Activated naive CD4-positive, alpha-beta T cell treated with Interleukin-2 at 50 U/mL for 16 hours (primary cell): Measurements from ENCODE around the gene ZDHHC11.

Source experiments
- DNase-seq: peaks from one replicate; pipeline ENCODE4 v3.0.0-alpha.2; 2020

The ZDHHC11 gene

DNA sequence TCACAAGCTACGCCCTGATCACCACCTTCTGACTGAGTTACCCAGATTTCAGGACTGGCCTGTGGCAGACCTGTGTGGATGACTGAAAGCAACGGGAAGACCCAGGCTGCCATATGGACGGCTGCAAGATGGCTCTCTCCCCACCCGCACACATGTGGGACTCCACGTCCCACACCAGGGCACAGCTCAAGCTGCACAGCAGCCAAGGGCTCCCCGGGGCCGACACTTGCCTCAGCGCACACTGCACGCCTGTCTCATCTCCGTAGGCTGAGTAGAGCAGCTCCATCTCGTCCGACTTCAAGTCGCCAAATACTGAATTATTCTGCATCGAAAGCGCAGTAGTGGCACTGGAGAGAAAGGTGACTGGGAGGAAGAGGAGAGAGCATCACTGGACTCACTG lies 27.3 kb upstream of the ZDHHC11 start:
- no peak for DNase-seq

GRCh38 chr5:876398-877365 lies 25.9 kb upstream of the ZDHHC11 start:
- DNase-seq, result no peak

DNA sequence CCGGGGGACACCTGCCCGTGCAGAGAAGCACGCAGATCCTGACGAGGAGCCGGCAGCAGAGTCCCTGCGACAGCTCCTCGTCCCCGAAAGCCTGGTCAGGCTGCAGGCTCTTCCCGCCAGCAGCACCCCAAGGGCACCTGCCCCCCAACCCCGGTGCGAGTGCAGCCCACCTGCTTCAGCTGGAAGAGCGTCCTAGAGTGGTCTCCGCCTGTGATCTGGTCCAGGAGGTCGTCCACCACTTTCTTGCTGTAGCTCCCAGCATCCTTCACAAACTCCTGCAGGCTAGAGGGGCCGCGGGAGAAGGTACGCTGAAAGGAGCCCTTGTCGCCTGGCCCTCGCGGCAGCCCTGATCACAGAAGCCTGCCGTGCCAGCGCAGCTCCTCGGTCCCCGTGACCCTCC lies 25.1 kb upstream of the ZDHHC11 start:
- DNase-seq, result no peak

DNA sequence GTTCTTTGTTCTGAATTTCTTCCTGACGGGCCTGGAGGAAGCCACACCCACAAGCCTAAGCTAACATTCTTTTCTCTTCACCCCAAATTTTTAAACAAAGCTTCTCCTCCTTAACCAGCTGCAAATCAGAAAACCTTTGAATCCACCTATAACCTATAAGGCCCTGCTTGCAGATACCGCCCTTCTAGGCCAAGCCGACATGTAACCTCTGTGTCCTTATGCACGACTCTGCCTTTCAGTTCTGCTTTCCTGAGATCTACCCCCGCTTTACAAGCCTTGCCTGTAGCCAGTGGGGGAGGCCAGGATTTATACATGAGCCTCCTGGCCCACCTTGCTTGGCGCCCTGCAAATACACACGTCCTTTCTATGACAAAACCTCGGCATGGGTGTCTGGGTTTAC lies 22.5 kb upstream of the ZDHHC11 start:
- no peak for DNase-seq

GRCh38 chr5:872301-872700 lies 21.5 kb upstream of the ZDHHC11 start:
- no peak for DNase-seq

DNA sequence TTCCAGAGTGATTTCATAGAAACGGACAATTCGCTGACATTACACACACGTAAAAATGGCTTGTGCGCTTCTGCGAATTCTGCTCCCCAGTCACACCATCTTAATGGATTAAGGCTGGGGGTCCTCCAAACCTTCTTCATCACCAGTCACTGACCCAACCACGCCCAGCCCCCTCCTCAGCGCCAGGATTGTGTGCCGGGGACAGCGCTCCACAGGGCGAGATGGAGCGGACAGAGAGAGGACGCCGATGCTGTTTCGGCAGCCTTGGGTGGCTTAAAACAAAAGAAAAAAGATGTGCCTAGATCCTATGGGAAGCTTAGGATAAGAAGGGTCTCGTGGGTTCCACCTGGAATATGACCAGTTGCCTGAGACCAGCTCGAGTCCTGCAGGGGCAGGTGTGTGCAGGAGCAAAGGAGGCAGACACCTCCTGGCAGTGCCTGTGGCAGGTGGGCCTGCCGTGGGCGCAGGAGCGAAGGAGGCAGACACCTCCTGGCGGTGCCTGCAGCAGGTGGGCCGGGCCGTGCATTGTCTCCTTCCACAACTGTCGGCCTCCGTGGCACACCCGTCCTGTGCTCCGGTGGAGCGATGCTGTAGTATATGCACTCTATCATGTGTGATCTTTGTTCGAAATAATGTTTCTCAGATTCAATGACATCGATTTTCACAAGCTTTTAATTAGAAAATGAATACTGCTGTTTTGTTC lies 21.0 kb upstream of the ZDHHC11 start:
- no peak for DNase-seq

GRCh38 chr5:870956-871355 lies 20.2 kb upstream of the ZDHHC11 start:
- DNase-seq, result no peak

DNA sequence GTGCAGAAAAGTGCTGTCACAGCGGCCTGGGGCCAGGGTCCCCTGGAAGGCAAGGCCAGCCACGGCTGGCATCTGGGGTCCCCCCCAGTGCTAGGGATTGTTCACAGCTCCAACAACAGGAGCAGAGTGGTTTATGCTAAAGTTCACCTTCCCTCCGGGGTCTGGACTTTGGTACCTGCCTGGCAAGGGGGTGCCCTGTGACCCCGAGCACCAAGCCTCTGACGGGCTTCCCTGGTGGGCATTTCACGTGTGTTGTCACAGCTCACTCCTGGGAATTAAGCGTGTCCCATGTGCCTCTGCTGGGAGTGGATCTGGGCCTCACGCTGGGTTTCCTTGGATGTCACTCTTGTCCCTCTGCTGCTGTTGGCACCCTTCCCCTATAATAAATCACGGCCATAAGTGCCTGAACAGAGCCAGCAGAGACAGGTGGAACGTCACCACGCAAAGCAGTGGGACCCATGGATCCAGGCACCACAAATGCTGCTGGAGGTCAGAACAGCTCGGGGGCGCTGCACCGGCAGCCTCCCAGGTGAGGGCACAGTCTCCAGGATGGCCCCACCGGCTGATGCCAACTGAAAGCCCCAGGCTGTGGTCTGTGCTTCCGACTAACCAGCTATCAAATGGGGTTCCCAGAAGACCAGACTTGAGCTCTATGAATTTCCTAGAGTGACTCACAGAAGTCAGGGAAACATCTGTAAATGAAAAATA lies 17.8 kb upstream of the ZDHHC11 start:
- DNase-seq, result no peak

DNA sequence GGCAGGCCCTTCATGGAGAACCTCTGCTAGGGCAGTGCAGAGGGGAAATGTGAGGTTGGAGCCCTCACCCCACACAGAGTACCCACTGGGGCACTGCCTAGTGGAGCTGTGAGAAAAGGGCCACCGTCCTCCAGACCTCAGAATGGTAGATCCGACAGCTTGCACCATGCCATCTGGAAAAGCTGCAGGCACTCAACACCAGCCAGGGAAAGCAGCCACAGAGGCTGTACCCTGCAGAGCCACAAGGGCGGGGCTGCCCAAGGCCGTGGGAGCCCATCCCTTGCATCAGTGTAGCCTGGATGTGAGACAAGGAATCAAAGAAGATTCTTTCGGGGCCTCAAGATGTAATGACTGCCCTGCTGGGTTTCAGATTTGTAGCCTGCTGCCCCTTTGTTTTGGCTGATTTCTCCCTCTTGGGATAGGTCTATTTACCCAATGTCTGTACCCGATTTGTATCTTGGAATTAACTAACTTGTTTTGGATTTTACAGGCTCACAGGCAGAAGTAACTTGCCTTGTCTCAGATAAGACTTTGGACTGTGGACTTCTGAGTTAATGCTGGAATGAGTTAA lies 16.6 kb upstream of the ZDHHC11 start:
- no peak for DNase-seq

- DNase-seq, result no peak
Measured at GRCh38 chr5:865771-866170, 15.0 kb upstream of the ZDHHC11 start.

GRCh38 chr5:865168-865521 lies 14.4 kb upstream of the ZDHHC11 start:
- DNase-seq, result no peak

- no peak for DNase-seq
Measured at GRCh38 chr5:864492-865167, 13.8 kb upstream of the ZDHHC11 start.

DNA sequence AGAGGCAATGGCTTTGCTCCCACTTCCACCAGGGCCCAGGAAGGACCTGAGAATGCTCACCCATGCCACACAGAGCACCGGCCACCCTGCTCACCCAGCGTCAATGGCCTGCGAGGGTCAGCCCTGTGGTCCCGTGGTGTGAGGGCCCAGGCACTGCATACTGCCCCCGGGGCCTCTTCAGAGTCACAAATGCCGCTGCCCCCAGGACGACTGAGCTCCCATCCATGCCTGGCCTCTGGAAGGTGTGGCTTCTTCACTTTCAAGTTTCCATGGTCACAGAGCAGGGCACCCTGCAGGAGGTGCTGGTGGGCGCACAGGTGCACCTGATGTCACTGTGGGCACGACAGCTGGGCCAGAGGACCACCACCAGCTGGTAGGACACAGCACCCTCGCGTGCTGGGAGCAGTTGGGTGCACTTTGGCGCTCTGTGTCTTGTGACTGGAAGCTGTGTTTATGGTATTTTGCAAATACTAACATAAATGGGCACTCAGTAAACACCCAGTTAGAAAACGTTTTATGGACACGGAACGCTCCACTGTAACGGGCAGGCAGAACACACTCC lies 12.5 kb upstream of the ZDHHC11 start:
- no peak for DNase-seq

DNA sequence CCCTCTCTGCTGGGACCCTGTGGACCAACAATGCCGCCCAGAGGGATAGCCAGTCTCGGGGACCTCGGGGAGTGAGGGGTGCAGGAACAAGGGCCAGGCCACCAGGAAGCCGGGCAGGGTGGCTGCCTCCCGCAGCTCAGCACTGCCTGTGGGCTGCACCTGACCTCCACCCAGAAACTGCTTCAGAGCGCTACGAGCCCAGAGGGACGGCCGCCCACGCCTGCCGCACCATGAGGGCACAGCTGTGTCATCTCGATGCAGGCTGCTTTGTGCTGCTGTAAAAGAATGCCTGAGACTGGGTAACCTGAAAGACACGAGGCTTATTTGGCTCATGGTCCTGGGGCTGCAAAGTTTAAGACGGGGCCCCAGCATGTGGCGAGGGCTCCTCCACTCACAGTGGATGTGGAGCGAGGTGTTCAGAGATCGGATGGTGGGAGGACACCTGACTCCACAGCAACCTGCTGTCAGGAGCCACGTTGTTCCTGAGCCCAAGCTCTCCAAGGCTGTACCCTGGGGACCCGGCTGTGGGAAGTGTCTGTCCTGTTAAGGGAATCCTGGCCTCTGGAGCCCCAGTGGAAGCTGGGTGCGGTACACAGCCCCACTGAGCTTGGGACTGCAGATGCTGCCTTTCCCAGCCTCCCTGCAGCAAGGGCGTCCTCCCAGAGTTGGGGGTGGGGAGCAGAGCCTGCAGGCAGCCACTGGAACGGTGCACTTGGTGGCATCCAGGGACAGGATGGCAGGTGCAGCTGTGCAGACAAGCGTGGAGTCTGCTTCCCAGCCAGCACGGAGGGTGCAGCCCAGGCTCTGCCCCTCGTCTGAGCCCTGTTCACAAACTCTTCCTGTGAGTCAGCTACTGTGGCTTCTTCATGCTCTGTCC lies 11.8 kb upstream of the ZDHHC11 start:
- no peak for DNase-seq

- DNase-seq, result no peak
Measured at GRCh38 chr5:861442-862366, 10.9 kb upstream of the ZDHHC11 start.

DNA sequence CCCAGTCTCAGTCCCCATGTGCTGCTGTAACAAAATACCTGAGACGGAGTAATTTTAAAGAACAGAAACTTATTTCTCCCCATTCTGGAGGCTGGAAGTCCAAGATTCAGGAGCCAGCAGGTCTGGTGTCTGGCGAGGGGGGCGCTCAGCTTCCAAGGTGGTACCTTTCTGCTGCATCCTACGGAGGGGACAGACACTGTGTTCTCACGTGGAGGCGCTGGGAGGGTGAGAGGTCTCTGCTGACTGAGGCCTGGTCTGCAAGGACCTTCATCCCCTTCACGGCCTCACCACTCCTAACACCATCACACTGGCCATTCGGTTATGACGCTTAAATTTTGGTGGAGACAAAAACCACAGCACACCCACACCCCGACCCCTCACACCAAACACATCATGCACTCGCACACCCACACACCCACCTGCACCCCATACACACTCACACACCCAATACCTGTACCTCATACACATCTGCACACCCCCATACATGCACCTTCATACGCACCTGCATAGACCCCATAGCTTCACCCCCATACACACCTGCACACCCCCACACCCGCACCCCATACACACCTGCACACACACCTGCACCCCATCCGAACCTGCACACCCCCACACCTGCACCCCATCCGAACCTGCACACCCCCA lies 9.8 kb upstream of the ZDHHC11 start:
- DNase-seq, result no peak

- DNase-seq, result no peak
Measured at GRCh38 chr5:859798-860296, 9.1 kb upstream of the ZDHHC11 start.

GRCh38 chr5:859391-859790 lies 8.6 kb upstream of the ZDHHC11 start:
- DNase-seq, result no peak

- DNase-seq, result no peak
Measured at GRCh38 chr5:858726-859125, 7.9 kb upstream of the ZDHHC11 start.
